ENCODE results near the gene MAP7. TPM values are rescaled to one million over a fixed set of nuclear protein-coding genes. Genes with fewer than 3 reads are reported as not detected.

MAP7 gene
- polyA plus RNA-seq, 1 donor, result 37.2 TPM

GRCh38 chr6:136294621-136295020 is 255.6 kb downstream of the MAP7 start:
- no peaks in the 10 kb centered on the region for H3K9me3 ChIP-seq (ENCODE audit: control insufficient read depth, low read depth, low read length)
- peaks cover 9% of the 10 kb centered on the region for H3K4me1 ChIP-seq (ENCODE audit: control insufficient read depth, insufficient read depth, low read length)
- no peak overlapping the region for H3K4me3 ChIP-seq (ENCODE audit: low read length)
- H3K27ac ChIP-seq (ENCODE audit: low read length), result no peak overlapping the region
- WGBS (ENCODE audit: insufficient coverage, low lambda C conversion rate), result no CpG with 5 or more reads among the region's 3 CpGs
- H3K36me3 ChIP-seq (ENCODE audit: control insufficient read depth, insufficient read depth, low read length), result no peaks in the 10 kb centered on the region
- DNase-seq, result no peak
- no peaks in the 10 kb centered on the region for H3K27me3 ChIP-seq (ENCODE audit: control insufficient read depth, insufficient read depth, low read length)

Other genes with a start within 250 kb of the MAP7 start
- gene MAP3K5, start 242.1 kb upstream of the MAP7 start, polyA plus RNA-seq, result 7.4 TPM